Activated CD4-positive, alpha-beta T cell treated with anti-CD3 and anti-CD28 coated beads, Interleukin-2, amount 50 U/mL, for 16 hours (primary cell): ENCODE results near the gene LAMC3.

Experiments used
- DNase-seq: peaks from one replicate; pipeline ENCODE4 v3.0.0-alpha.2; 2020

LAMC3 gene

GRCh38 chr9:131049829-131050715 lies 41.1 kb downstream of the LAMC3 start:
- DNase-seq, result no peak

GRCh38 chr9:131050831-131051230 lies 41.9 kb downstream of the LAMC3 start:
- DNase-seq, result no peak

- DNase-seq, result no peak
Observed at GRCh38 chr9:131051592-131052517, 42.9 kb downstream of the LAMC3 start.

- DNase-seq, result no peak
Observed at GRCh38 chr9:131053896-131054295, 44.9 kb downstream of the LAMC3 start.

- no peak for DNase-seq
Observed at GRCh38 chr9:131056781-131057506, 48.0 kb downstream of the LAMC3 start.

- DNase-seq, result no peak
Observed at GRCh38 chr9:131060900-131061630, 52.1 kb downstream of the LAMC3 start.

- no peak for DNase-seq
Observed at GRCh38 chr9:131062969-131063368, 54.0 kb downstream of the LAMC3 start.

- DNase-seq, result no peak
Observed at GRCh38 chr9:131065599-131065998, 56.6 kb downstream of the LAMC3 start.

GRCh38 chr9:131067625-131068024 lies 58.7 kb downstream of the LAMC3 start:
- DNase-seq, result no peak

- DNase-seq, result no peak
Observed at GRCh38 chr9:131068076-131068816, 59.3 kb downstream of the LAMC3 start.

GRCh38 chr9:131069699-131070098 lies 60.7 kb downstream of the LAMC3 start:
- no peak for DNase-seq

GRCh38 chr9:131072107-131072870 lies 63.3 kb downstream of the LAMC3 start:
- DNase-seq, result no peak

GRCh38 chr9:131072871-131073237 lies 63.9 kb downstream of the LAMC3 start:
- no peak for DNase-seq

GRCh38 chr9:131076347-131077195 lies 67.6 kb downstream of the LAMC3 start:
- DNase-seq, result no peak

GRCh38 chr9:131078427-131079366 lies 69.7 kb downstream of the LAMC3 start:
- DNase-seq, result no peak

- no peak for DNase-seq
Observed at GRCh38 chr9:131080589-131080988, 71.6 kb downstream of the LAMC3 start.

- no peak for DNase-seq
Observed at GRCh38 chr9:131081868-131082267, 72.9 kb downstream of the LAMC3 start.

GRCh38 chr9:131082774-131083512 lies 74.0 kb downstream of the LAMC3 start:
- DNase-seq, result no peak
